HepG2 (cell line): ENCODE measurements around the gene FIZ1. TPM values are rescaled to one million over a fixed set of nuclear protein-coding genes. Genes with fewer than 3 reads are reported as not detected.

ENCODE experiments used
- CEBPB ChIP-seq: IDR thresholded peaks from 2 replicates; pipeline ENCODE4 v1.6.1; 2011; ENCODE audit warnings: low read depth, low read length, improper control_type of control experiment, borderline replicate concordance
- CEBPZ ChIP-seq: IDR thresholded peaks from 2 replicates; pipeline ENCODE4 v1.6.1; 2012; ENCODE audit warnings: low read length, improper control_type of control experiment
- HMGXB4 ChIP-seq, 2 experiments: sonication (generic) in 1 of 2; formaldehyde crosslinking in 1 of 2; IDR thresholded peaks; 2 replicates each; pipeline versions ENCODE4 v1.4.0 to v1.6.1; 2018 to 2020; ENCODE audit warnings: missing genetic modification reagents in 2 of 2, borderline replicate concordance in 1 of 2, low read depth in 1 of 2, mild to moderate bottlenecking in 1 of 2, missing biosample characterization in 1 of 2
- HOXA3 ChIP-seq: sonication (generic); formaldehyde crosslinking; IDR thresholded peaks from 2 replicates; pipeline ENCODE4 v1.5.0; 2020; ENCODE audit warnings: missing genetic modification reagents
- KAT7 ChIP-seq: IDR thresholded peaks from 2 replicates; pipeline ENCODE4 v1.6.1; 2018; ENCODE audit warnings: borderline replicate concordance, missing compliant biosample characterization
- KDM5B ChIP-seq: sonication (generic); formaldehyde crosslinking; IDR thresholded peaks from 2 replicates; pipeline ENCODE4 v1.4.0; 2020; ENCODE audit warnings: missing genetic modification reagents, mild to moderate bottlenecking, borderline replicate concordance
- MLLT10 ChIP-seq: sonication (generic); formaldehyde crosslinking; IDR thresholded peaks from 2 replicates; pipeline ENCODE4 v1.4.0; 2020; ENCODE audit warnings: missing genetic modification reagents
- MYC ChIP-seq: sonication (generic); formaldehyde crosslinking; IDR thresholded peaks from 2 replicates; pipeline ENCODE4 v1.9.0; 2021; ENCODE audit warnings: missing genetic modification reagents, borderline replicate concordance
- NCOA5 ChIP-seq: sonication (generic); formaldehyde crosslinking; IDR thresholded peaks from 2 replicates; pipeline ENCODE4 v1.4.0; 2020; ENCODE audit warnings: missing genetic modification reagents
- NFRKB ChIP-seq: fragments of 450-650 bp; IDR thresholded peaks from 2 replicates; pipeline ENCODE4 v1.6.1; 2017
- PHB2 ChIP-seq: fragments of 450-650 bp; IDR thresholded peaks from 2 replicates; pipeline ENCODE4 v1.6.1; 2018; ENCODE audit not compliant: partially characterized antibody
- SATB2 ChIP-seq: sonication (generic); formaldehyde crosslinking; IDR thresholded peaks from 2 replicates; pipeline ENCODE4 v1.5.0; 2020; ENCODE audit warnings: missing genetic modification reagents
- SMARCC2 ChIP-seq: fragments of 450-650 bp; IDR thresholded peaks from 2 replicates; pipeline ENCODE4 v1.6.1; 2017; ENCODE audit warnings: antibody characterized with exemption, mild to moderate bottlenecking
- SP2 ChIP-seq: sonication (generic); formaldehyde crosslinking; IDR thresholded peaks from 2 replicates; pipeline ENCODE4 v1.5.1; 2020; ENCODE audit warnings: mild to moderate bottlenecking, missing genetic modification reagents
- SYNCRIP ChIP-seq: fragments of 200-400 bp; formaldehyde crosslinking; IDR thresholded peaks from 2 replicates; pipeline ENCODE4 v1.6.1; 2018; ENCODE audit warnings: mild to moderate bottlenecking, low read depth, low read length; ENCODE audit not compliant: insufficient read depth
- TFE3 ChIP-seq: IDR thresholded peaks from 2 replicates; pipeline ENCODE4 v1.6.1; 2016
- USF2 ChIP-seq, 2 experiments: sonication (generic) in 1 of 2; formaldehyde crosslinking in 1 of 2; IDR thresholded peaks; 2 replicates each; pipeline versions ENCODE4 v1.5.1 to v1.6.1; 2011 to 2020; ENCODE audit warnings: borderline replicate concordance in 1 of 2, low read depth in 1 of 2, low read length in 1 of 2, mild to moderate bottlenecking in 1 of 2, missing genetic modification reagents in 1 of 2, moderate library complexity in 1 of 2
- ZBTB38 ChIP-seq: sonication (generic); formaldehyde crosslinking; IDR thresholded peaks from 2 replicates; pipeline ENCODE4 v1.5.1; 2020; ENCODE audit warnings: mild to moderate bottlenecking, missing genetic modification reagents
- ZGPAT ChIP-seq: IDR thresholded peaks from 2 replicates; pipeline ENCODE4 v1.6.1; 2016; ENCODE audit warnings: mild to moderate bottlenecking
- ZNF607 ChIP-seq: sonication (generic); formaldehyde crosslinking; IDR thresholded peaks from 2 replicates; pipeline ENCODE4 v1.5.1; 2020; ENCODE audit warnings: missing genetic modification reagents, mild to moderate bottlenecking, borderline replicate concordance
- polyA plus RNA-seq, 8 experiments: library from polyadenylated mRNA; depleted of rRNA in 3 of 8; stranded (reverse) in 7 of 8; unstranded in 1 of 8; fragments of >200 nt; fragmentation: Illumina TruSeq in 4 of 8; extraction: Trizol in 4 of 8; gene quantifications; 2 replicates each; pipeline versions ENCODE4 v1.2.1 to v1.2.3, GENCODE V29; 2011 to 2016; ENCODE audit warnings: low read depth in 4 of 8, missing spikeins in 1 of 8, mixed read lengths in 1 of 8; ENCODE audit not compliant: insufficient read depth in 1 of 8
- total RNA-seq, 5 experiments: library from RNA; depleted of rRNA; stranded (reverse); fragments of >200 nt; fragmentation: Illumina TruSeq; extraction: Trizol; gene quantifications; 2 replicates each; pipeline ENCODE4 v1.2.3, GENCODE V29; 2016; ENCODE audit warnings: low read depth in 1 of 5

FIZ1 gene
- total and polyA plus RNA-seq, 2 of the 13 experiments (the other 11 are each of a cell fraction or from before 2014, with no cell fraction given) = 3.6 to 5.9 TPM

GRCh38 chr19:55554741-55555152 lies 44.6 kb downstream of the FIZ1 start (continued):
- TF ChIP-seq HMGXB4 (CRISPR knock-in tag; IDR thresholded peaks at IDR 0.05; ENCODE audit: borderline replicate concordance in 1 of 2, low read depth in 1 of 2) (no peak), MLLT10 (CRISPR knock-in tag) (no peak), ZBTB38 (CRISPR knock-in tag) (no peak), PHB2 (no peak), TFE3 (CRISPR knock-in tag) (no peak), HOXA3 (peak; percentile 26; the same call in 1 of the 2 replicates), SP2 (CRISPR knock-in tag) (no peak), NCOA5 (no peak), SYNCRIP (no peak), CEBPB (no peak), MYC (CRISPR knock-in tag) (no peak), ZNF607 (CRISPR knock-in tag) (no peak), KDM5B (no peak), SATB2 (CRISPR knock-in tag) (no peak), SMARCC2 (no peak), USF2 (IDR thresholded peaks at IDR 0.05; ENCODE audit: low read depth, low read length) (no peak), USF2 (CRISPR knock-in tag; IDR thresholded peaks at IDR 0.05; ENCODE audit: borderline replicate concordance) (no peak), ZGPAT (CRISPR knock-in tag) (no peak), CEBPZ (no peak), NFRKB (no peak), KAT7 (CRISPR knock-in tag) (no peak)
